Measurements from ENCODE around the gene RNF183.
"Not testable (repeated sequence)": the region's sequence is repeated elsewhere in the genome, so short reads cannot be mapped to it uniquely, and the experiment has no call there.

Gene RNF183

GRCh38 chr9:113315231-113315630 lies 12.1 kb upstream of the RNF183 start:
- no peak for DNase-seq

DNA sequence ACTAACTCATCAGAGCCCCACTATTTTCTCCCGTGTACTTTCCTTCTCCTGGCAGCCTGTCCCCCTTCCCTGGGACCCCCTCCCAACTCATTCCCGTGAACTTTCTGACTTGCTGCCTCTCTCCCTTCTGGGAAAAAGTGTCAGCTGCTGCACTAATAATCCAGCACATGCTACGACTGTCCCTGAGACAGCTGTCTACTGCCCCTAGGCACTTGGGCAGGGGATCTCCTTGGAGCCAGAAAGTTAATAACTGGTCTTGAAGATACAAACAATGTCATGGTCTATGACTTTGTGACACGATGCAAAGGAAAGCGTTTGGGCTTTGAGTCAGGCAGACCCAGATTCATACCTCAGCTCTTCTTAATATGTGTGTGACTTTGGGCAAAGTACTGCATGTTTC lies 10.1 kb upstream of the RNF183 start:
- DNase-seq: no peak

DNA sequence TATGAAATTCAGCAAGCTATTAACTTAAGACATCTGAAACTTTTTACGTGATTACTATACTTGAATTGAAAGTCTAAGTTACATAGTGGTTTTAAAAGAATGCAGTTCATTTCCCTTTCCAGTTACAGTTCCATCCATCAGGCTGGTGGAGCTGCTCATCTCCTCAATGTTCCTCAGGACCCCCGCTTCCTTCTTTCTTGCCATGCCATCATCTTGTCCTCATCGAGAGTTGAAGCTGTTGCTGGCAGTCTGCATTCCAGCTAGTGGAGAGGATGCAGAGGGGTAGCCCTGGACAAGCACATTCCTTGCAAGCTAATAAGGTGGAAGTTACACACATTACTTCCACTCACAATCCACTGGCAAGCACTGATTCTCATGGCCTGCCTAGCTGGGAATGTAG lies 8.8 kb upstream of the RNF183 start:
- DNase-seq: no peak

DNA sequence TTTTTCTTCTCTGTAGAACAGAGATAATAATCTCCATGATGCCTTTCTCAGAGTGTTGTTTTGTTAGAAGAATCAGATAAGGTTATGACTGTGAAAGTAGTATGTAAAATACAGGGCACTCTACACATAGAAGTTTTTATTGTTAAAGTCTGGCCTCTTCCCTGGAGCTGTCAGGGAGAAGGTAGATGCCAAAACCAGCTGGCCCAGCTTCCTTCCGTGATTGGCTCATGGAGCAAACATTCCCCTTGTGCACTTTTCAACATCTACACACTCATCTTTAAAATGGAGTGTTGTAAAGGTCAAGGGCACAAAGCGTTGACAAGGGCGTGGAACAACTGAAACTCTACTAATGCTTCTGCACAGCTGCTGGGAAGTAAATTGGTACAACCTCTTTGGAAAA lies 7.4 kb upstream of the RNF183 start:
- DNase-seq: no peak

DNA sequence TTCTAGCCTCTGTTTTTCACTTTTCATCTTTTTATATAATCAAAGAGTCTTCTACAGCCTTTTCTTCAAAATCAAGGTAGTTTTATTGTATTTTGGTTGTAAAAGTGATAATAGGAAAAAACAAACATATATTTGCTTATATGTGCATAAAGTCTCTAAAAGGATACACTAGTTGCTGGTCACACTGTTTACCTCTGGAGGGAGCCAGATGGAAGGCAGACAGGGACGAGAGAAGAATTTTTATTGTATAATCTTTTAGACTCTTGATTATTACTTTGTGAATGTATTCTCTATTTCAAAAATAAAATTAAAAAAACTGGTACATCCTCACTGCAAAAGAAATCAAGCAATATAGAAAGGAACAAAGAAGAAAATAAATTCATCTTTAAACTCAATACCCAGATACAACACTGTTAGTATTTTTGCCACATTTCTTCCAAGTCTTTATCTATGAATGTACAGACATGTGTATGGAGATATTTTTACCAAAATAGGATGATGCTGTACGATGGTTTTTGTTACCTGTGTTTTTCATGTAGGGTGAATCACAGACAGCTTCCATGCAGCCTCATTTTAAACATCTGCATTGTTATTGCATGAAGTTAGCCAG lies 6.1 kb upstream of the RNF183 start:
- DNase-seq: peak; percentile 28

GRCh38 chr9:113307396-113307975 lies 4.3 kb upstream of the RNF183 start:
- DNase-seq: no peak

DNA sequence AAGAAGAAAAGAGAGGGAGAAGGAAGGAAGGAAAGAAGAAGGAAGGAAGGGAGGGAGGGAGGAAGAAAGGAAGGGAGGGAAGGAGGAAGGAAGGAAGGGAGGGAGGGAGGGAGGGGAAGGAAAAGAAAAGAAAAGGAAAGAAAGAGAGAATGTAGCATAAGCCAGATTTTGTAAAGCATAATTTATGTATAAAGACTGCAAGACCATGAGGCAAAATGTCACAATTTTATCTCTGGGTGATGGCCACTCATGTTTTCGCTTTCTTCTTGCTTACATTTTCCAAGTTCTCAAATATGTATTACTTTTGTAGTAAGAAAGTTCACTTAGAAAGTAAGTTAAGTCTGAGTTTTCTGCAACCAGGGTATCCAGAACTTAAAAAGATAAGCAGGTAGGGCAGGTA lies 3.4 kb upstream of the RNF183 start:
- no peak for DNase-seq

GRCh38 chr9:113301548-113301947 lies 1.6 kb downstream of the RNF183 start:
- no peak for DNase-seq

DNA sequence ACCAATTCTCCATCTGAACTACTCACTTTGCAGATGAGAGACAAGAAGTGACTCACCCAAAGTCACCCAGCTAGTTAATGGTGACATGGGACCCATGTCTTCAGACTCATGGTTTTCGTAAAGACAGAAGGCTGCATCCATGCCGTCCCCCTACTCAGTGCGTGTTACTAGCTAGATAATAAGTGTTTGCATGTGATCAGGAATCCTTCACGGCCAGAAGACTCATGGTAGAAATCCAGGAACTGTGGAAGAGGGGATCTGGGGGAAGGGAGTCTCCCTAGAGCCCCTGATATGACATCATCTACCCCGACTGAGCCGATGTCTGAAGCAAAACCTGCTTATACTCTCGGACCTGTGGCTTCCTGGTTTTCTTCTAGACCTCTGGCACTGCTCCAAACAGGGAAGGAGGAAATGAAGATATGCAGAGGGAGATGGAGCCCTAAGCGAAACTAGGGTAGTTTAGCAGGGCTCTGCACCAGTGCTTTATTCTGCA lies 3.3 kb downstream of the RNF183 start:
- no peak for DNase-seq

- no peak for DNase-seq
These were observed 4.0 kb downstream of the RNF183 start for GRCh38 chr9:113298924-113299770.

GRCh38 chr9:113298311-113298710 lies 4.9 kb downstream of the RNF183 start:
- no peak for DNase-seq

GRCh38 chr9:113296796-113297558 lies 6.2 kb downstream of the RNF183 start:
- no peak for DNase-seq

DNA sequence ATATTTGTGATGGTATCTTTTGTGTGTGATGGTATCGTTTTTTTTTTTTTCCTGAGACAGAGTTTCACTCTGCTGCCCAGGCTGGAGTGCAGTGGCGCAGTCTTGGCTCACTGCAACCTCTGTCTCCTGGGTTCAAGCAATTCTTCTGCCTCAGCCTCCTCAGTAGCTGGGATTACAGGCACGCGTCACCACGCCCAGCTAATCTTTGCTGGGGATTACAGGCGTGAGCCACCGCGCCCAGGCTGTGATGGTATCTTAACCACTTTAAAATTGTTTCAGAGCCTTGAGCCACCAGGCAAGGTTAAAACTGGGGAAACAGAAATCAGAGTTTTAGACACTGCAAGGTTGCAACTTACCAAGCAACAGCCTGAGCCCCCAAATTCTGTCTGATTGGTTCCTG lies 6.9 kb downstream of the RNF183 start:
- DNase-seq: not testable (repeated sequence)

DNA sequence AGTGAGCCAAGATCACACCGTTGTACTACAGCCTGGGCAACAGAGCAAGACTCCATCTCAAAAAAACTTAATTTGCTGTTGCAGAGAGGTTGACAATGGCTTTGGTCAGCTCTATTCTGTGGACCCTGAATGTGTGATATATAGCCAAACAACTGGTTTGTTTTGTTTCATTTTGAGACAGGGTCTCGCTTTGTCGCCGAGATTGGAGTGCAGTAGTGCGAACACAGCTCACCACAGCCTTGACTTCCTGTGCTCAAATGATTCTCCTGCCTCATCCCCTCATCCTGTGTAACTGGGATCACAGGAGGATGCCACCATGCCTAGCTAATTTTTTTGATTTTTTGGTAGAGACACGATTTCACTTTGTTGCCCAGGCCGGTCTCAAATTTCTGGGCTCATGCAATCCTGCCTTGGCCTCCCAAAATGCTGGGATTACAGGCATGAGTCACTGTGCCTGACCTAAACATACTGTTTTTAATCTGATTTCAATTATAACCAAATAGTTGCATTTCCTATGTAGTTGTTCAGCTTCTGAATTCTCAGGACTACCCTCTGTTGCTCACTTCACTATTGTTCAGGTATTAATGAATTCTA lies 9.8 kb downstream of the RNF183 start:
- no peak for DNase-seq

DNA sequence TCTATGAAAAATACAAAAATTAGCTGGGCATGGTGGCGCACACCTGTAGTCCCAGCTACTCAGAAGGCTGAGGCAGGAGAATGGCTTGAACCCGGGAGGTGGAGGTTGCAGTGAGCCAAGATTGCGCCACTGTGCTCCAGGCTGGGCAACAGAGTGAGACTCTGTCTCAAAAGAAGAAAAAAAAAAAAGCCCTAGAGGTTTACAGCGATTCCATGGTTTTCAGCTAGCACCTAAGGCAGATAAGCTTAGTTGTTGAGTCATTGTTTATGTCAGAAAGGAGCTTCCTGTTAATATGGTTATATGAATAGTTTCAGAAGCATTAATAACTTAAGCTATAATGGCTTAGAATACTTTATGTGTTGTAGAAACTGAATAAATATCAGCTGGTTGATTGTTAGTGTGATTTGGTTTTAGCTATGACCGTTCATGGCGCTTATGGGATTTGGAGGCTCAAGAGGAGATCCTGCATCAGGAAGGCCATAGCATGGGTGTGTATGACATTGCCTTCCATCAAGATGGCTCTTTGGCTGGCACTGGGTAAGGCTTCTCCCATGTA lies 13.0 kb downstream of the RNF183 start:
- no peak for DNase-seq

GRCh38 chr9:113289091-113289490 lies 14.1 kb downstream of the RNF183 start:
- DNase-seq: no peak

GRCh38 chr9:113281356-113281755 lies 21.8 kb downstream of the RNF183 start:
- no peak for DNase-seq

DNA sequence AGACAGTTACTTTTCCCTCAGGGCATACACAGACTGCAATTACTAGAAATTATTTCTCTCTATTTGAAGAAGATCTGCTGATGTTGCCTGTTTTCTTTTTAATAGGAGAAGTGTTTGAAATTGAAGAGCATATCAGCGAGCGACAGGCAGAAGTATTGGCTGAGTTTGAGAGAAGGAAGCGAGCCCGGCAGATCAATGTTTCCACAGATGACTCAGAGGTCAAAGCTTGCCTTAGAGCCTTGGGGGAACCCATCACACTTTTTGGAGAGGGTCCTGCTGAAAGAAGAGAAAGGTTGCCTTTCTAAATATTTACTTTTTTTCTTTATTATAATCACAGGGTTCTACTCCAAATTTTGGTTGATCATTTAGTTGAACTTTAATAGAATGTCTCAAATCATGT lies 24.3 kb downstream of the RNF183 start:
- no peak for DNase-seq

GRCh38 chr9:113275157-113276131 lies 27.7 kb downstream of the RNF183 start, which contains the start of the genes CDC26 and PRPF4:
Gene CDC26, minus strand, starts transcription at chr9:113275572. Its CDS starts 3,065 bp downstream, at chr9:113272507.
Gene PRPF4, plus strand, starts transcription at chr9:113275658. Its CDS starts 86 bp downstream, at chr9:113275744.
- DNase-seq: peak; percentile 93

GRCh38 chr9:113274474-113275156 lies 28.6 kb downstream of the RNF183 start:
- peak; percentile 56 for DNase-seq
